Measurements from ENCODE around the gene SUPT3H.

The SUPT3H gene

DNA sequence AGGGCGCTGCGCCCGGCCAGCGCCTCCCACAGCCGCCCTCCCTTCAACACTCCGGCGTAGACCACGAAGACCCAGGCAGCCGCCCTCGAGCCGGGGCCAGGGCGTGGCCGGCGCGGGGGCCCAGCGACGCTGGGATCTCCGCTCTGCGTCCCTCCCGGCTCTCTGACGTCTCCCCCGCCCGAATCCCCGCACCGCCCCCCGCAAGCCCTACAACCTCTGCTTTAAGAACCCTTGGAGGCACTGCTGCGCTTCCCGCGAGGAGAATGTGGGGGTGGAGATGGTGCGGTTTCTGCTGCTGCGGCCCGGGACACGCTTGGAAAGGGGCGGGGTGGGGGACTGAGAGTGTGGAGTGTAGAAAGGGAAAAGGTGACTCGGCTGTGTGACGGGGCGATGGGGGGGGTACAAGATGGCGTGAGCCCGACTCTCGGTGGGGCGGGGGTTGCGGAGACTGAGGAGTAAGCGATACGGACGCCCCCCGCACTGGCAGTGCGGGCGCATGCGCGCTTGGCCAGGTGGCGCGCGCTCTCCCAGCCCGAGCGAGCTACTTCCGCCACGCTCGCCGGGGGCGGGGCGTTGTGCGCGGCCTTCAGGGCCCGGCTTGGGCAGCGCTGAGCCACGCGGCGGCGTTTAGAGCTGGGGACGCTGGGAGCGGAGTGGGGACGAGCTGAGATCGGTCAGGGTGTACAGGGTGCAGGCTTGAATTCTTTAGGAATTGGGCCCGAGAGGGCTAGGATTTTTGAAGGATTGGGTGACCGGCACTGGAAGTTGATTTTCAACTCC lies at the start of gene SUPT3H:
Gene SUPT3H (minus strand): TSS at position 381 of the 780 bp plus-strand sequence.
- peak; percentile 93 for DNase-seq (ENCODE audit: low read depth)

DNA sequence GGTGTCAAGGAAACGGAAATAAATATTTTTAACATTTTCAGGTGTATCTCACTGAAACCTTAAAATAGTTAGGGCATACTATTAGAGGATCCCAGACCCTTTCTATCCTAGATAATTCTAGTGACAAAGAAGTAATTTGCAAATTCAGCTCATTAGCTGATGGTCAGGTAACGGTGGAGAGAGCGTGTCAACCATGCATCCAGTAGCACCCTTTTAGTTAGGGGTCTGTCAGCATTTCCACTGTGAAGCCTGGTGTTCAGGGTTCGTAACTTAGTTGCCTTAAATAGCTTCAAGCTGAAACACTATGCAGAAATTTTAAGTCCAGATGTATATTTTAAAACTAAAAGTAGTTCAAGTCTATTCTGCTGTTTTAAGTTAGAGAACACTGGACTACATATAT lies 48.5 kb upstream of the SUPT3H start:
- no peak for DNase-seq (ENCODE audit: low read depth)

DNA sequence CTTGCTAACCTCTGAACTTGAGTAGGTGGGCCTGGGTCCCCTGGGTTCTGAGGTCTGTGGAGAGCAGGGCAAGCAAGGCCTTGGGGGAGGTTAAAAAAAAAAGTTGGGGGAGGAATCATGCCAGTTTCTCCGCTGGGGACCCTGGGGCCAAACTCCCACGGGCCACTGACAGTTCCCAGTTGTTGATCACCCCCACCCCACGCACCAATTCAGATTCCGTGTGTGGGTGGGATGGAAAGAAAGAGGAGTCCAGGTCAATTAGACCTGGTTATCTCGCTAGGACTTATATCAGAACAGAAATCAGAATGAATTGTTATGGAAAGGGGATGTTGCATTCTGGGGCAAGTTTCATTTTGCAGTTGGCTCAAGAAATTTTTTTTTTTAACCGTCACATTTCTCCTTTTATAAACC lies 46.7 kb upstream of the SUPT3H start:
- peak; percentile 28 for DNase-seq (ENCODE audit: low read depth)

DNA sequence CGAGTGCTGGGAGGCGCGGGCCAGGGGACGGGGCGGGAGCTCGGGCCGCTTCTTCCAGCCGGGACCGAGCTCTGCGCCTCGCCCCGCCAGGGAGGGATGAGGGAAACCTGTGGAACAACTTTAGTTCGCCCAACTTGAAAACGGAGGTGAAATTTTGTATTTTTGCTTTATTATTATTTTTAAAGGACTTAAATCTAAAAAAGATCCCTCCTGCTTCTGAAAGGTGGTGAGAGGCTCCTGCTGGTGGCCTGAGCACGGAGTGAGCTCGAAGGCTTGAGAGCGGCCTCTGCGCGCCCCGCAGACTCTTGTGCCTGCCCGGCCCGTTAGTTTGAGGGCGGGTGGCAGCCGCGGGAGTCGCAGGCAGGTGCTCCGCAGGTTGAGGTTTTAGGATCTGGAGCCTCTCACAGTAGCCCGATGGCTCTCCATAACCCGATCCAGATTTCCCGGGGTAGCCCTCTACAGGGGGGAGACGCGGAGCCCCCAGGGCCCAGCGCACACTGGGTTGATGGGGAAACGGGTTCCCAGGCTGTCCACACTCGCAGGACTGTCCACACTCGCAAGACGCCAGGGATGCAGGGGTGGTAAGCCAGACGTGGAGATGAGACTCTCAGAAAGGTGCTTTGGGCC lies 46.2 kb upstream of the SUPT3H start:
- no peak for DNase-seq (ENCODE audit: low read depth)

DNA sequence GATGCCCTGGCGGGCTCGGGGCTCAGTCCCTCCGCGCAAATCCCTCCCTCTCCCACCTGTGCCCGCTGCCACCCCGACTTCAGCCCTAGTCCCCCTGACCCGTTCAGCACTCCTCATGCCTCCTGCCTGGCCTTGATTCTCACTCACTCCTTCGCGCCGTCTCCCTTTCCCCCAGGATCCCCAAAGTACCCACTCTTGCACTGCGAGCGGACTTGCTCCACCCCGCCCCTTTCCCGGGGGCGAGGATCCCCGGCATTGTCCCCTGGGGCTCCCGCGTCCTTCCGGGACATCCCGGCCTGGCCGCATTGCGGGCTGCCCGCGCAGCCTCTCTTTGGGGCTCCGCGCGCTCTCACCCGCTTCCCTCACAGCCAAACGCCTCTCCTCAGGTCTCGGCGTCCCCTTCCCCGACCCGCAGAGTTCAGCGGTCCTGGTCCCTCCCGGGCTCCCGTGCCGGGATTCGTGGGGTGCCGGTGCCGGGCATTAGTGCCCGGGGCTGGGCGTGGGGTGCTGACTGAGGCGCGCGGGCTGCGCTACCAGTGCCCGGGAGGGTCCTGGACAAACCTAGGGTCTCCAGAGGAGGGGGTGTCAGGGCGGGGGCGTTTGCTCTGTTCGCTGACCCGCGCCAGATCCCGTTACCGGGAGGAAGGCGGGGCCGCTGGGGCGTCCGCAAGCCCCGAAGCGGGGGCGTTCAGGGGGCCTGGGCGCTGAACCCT lies 45.5 kb upstream of the SUPT3H start:
- no peak for DNase-seq (ENCODE audit: low read depth)

DNA sequence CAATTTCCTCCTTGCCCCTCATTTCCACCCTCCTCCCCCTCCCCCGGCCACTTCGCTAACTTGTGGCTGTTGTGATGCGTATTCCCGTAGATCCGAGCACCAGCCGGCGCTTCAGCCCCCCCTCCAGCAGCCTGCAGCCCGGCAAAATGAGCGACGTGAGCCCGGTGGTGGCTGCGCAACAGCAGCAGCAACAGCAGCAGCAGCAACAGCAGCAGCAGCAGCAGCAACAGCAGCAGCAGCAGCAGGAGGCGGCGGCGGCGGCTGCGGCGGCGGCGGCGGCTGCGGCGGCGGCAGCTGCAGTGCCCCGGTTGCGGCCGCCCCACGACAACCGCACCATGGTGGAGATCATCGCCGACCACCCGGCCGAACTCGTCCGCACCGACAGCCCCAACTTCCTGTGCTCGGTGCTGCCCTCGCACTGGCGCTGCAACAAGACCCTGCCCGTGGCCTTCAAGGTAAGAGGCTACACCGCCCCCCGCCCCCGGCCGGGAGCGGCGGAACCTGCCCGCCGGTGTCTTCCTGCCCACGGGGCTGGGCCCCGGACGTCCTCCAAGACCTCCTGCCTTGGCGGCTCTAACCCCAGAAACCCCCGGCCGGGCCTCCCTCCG lies 44.9 kb upstream of the SUPT3H start:
- DNase-seq (ENCODE audit: low read depth): peak; percentile 38

DNA sequence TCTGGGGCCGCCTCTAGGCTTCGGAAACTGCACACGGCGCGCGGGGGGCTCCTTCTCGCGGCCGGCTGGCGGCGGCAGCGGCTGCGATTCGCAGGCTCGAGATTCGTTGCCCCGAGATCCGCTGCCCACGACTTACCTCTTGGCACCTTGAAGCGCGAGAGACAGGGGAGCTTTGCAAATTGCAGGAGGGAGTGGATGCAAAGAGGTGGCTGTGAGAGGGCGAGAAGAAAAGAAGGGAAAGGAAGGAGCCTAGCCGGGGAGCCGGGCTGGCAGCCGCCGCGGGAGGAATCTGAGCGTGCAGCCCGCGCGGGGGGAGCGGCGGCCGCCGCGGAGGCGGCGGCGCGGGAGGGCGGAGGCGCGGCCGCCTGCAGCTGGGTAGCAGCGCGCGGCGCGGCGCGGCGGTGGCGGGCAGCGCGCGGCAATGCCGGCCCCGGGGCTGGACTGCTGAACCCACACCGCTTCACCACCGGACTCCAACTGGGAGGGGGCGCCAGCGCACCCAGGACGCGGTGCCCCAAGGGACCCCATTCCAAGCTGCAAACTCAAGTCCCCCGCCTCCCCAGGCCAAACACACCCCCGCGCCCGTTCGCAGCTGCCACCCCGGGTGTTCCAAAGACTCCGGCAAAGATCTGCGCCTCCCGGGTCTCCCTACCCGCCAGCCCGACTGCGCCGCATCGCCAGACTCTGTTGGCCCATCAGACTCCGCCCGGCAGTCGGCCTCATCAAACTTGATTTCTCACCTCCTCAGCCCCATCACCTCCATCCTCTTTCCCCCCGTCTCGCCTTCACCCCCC lies 44.2 kb upstream of the SUPT3H start:
- peak; percentile 49 for DNase-seq (ENCODE audit: low read depth)

DNA sequence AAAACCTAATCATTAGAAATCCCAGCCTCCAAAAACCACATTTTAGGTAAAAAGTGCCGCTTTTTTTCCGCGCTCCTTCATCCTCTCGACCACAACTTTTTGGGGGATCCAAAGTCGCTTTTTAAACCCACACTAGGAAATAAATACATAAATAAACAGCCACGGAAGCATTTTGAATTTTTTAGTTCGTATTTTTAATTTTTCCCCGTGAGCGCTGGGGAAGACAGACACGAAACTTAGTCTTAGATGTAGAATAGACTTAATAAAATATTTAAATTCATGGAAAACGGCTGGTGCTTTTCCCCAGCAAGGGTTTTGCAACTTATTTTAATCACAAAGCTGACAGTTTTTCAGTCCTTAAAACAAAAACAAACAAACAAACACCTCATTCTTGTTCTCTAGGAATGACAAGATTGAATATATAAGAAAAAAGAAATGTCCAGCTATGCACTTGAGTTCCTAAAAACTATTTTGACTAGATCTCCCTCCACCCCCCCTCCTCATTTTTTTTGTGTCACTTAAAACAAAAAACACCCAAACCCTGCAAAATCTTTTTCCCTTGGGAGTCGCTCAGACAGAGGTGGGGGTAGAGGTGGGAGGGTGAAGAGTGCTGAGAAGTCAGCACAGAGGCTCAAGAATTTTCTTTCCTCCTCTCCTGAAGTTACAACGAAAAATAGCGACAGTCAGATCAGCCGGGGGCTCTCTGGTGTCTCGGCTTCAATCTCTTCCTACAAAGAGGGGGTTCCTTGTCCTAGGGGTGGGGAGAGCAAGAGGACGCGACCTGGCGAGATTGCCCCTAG lies 43.4 kb upstream of the SUPT3H start:
- no peak for DNase-seq (ENCODE audit: low read depth)

DNA sequence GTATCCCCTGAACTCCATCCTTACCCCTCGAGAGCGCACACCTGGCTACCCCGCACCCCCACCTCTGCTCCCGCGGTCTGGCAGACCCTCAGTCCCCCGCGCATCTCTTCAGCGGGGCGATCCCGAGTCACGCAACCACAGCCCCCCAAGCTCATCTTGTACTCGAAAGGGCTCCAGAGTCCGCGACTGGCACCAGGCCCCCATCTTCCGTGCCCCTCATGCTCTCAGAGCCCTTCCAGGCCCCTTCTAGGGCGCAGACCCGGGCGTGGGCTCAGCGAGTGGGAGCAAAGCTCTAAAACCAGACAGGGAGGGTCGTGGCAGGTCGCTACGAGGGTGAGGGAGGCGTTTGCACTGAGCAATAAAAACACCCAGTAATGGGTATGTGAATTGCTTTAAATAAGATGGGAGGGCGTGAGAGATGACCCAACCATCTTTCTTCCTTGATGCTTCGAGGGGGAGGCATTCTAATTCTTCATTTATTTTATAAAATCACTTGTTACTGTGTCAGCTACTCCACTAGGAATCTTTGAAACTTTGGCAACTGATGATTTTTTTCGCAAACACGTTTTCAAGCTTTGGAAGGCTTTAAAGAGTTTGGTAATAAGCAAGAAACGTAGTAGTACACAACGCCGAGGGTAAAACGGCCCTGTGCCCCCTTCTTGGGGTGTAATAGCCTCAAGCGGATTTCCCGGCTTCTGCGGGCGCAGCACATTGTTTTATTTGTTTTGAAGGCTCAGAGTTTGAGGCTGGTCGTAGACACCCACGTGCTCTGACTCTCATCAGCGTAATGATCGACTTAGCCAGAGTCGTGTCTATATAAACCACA lies 42.6 kb upstream of the SUPT3H start:
- peak; percentile 41 for DNase-seq (ENCODE audit: low read depth)

DNA sequence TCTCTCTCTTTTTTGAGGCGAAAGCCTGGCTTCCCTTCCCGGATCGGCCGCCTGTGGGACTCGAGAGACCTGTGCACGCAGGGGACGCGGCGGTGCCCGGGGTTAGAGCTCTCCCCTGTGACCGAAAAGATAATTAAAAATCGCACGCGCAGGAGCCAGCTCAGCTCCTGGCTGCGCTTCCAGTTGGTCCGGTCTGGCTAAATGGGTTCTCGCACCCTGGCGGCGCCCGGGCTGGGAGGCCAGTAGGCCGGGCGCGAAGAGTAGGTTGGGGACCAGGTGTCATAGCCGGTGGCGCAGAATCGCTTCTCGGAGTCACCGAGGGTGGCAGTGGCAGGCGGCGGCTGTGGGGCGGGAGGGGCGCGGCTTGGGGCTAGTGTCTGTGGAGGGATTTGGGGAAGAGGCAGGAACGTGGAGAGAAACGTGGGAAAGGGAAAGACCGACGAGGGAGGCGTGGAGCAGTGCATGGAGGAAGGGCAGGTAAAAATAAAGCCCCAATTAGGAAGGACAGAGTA lies 41.9 kb upstream of the SUPT3H start:
- peak; percentile 52 for DNase-seq (ENCODE audit: low read depth)

DNA sequence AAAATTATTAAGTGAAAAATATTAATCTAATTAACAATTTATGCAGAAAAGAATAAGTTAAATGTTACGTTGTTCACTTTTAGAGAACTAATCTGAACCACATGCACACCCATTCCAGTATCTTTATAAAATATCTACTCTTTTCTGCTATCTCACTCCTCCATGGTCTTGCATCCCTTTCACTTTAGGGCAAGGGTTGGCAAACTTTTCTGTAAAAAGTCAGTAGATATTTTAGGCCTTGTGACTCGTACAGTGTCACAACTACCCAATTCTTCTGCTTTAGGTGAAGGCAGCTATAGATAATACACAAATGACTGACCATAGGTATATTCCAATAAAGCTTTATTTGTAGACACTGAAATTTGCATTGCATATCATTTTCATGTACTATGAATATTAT lies 39.7 kb upstream of the SUPT3H start:
- DNase-seq (ENCODE audit: low read depth): no peak

DNA sequence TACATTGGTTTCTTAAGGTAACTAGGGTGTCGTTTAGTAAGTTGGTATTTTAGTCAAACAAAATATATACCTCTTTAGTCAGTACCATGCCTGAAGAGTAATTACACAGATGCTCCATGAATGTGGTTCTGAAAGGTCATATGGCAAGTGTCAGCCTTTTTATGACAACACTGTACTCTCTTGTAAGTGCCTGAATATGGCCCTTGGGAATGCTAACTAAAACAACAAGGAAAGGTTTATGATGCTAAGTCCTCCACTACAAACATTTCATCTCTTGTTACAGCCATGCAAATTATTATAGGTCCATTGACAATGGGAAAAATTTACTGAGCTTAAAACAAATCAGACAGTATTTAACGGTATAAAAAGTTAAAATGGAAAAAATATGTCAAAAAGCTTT lies 39.0 kb upstream of the SUPT3H start:
- DNase-seq (ENCODE audit: low read depth): no peak

DNA sequence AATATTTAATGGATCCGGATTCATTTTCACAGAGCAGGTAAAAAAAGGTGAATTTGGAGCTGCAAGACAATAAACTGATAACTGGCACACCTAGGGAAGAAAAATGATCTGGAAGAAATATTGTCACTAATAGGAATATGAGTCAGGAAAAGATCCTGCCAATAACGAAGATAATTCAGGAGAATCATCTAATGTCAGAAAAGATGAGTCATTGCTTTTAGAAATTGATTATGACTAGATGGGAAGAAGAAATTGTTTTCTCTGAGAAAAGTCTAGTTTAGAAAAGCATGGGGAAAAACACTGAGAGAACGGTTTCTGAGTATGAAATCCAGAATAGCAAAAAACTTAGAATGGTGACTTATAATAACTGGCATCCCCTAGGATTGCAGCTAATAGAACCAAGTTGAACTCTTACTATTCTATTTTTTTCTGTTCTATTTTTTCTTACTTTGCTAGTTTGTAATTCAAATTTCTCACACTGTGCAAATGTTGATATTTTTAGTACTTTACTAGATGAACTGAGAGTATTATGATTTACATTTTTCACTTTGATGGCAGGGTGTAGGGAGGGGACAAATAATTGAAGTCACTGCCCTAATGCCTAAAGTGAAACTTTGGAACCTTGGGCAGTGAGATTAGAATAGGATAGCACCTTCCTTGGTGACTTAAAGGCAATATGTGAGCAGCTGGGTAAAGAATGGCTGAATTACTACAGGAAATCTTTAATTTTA lies 38.2 kb upstream of the SUPT3H start:
- no peak for DNase-seq (ENCODE audit: low read depth)

DNA sequence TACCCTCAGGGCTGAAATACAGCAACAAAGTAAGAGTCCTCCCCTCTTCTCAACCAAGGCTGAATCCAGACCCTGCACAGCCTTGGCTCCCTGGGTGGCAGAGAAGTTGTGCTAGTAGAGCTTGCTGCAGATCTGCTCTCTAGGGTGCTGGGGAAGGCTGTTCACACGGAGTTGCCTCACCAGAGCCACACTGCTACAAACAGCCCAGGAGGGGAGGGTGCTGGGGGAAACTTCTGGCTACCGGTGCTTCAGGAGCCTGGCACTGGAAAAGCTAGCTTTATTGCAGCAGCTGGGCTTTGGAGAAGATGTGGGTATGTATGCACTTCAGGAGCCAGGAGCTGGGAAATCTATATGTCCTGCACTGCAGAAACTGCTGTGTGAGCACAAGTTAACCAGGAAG lies 37.6 kb upstream of the SUPT3H start:
- DNase-seq (ENCODE audit: low read depth): no peak

DNA sequence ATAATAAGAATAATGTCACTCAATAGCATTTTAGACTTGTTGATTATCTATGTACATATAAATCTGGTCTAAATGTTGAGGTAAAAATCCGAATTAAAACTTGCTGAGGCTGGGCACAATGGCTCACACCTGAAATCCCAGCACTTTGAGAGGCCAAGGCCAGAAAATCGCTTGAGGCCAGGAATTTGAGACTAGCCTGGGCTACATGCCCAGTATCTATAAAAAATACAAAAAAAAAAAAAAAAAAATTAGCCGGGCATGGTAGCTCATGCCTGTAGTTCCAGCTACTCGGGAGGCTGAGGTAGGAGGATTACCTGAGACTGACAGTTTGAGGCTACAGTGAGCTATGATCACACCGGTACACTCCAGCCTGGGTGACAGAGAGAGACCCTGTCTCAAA lies 34.2 kb upstream of the SUPT3H start:
- DNase-seq (ENCODE audit: low read depth): no peak

DNA sequence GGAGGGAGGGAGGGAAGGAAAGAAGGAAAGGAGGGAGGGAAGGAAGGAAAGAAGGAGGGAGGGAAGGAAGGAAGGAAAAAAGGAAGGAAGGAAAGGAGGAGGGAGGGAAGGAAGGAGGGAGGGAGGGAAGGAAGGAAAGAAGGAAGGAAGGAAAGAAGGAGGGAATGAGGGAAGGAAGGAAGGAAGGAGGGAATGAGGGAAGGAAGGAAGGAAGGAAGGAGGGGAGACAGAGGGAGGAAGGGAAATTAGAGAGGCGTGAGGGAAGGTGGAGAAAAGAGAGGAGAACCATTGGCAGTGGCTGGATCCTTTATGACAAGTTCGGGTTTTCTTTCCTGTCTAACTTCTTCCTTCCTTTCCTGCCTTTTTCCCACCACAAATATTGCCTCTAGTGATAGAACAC lies 22.3 kb upstream of the SUPT3H start:
- no peak for DNase-seq (ENCODE audit: low read depth)

DNA sequence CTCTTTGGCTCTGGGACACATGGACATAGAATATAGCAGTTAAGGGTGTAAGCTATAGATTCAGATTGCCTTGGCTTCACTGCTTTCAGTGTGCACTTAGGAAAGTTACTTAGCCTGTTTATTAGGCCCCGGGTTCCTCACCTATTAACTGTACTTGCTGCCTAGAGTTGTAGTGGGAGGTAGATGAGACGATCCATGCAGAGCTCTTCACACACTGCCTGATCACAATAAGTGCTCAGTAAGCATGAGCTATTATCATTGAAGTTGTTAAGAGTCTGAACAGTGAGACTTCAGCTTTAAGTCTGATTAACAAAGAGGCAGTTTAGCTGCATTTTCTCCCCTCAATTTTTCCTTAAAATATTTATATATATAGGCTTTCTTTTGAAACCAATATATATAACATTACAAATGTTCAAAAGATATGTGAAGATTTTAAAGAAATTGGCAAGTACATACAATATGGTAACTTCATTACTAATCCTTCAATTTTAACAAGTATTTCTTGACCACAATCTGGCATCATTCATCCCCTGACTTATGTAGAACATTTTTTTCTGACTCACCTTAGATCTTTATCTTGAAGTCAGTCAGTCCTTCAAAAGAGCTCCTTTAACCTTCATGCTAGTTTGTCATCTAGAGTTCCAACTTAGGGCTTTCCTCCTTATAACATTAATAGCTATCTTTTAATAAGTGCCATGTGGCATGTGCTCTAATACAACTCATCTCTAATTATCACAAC lies 20.5 kb upstream of the SUPT3H start:
- DNase-seq (ENCODE audit: low read depth): no peak

DNA sequence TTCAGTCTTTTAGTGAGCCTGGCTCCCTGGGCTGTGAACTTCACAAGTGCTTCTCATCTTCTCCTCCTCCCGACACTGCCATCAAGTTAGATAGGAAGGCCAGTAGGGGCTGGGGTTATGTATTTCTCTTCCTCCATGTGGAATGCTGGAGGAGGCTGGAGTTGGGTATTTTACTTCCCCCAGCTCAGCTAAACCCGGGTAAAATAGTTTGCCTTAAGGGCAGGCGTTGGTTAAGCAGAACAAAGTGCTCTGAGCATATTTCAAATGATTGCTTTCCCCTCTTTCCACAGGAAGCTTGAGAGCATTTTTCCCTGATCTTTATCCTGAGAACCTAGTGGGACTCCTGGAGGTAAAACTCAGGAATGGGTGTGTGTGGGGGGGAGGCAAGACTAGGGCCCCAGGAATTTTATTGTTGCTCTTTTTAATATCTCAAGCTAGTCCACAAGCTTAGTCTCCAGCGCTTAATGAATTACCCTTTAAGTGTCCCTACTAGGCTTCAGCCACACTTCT lies 16.9 kb upstream of the SUPT3H start:
- no peak for DNase-seq (ENCODE audit: low read depth)
